GM10847 (cell line): ENCODE measurements around the gene CPNE9.

Source experiments
- POLR2A ChIP-seq: IDR thresholded peaks from 2 replicates; pipeline ENCODE4 v1.6.1; 2011; ENCODE audit not compliant: insufficient read length; ENCODE audit errors: extremely low read depth

CPNE9 gene

DNA sequence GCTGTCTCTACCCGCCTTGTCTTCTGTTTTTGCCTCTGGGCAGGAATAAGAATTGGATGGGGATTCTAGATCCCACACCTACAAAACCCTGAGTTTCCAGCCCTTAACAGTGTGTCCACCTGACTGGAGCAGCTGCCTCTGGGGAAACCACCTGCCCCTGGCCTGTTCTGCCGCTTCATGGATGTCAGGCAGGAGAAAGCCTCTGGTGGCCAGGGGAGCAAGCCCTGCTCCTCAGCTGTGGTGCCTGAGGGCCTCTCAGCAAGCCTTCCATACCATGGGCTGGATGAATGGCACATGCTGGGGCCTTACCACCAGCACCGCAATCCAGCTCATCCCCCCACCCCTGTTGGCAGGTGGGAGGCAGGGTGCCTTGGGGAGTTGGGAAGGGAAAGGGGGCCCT, 5.3 kb upstream of the CPNE9 start:
- TF ChIP-seq POLR2A, result no peak

DNA sequence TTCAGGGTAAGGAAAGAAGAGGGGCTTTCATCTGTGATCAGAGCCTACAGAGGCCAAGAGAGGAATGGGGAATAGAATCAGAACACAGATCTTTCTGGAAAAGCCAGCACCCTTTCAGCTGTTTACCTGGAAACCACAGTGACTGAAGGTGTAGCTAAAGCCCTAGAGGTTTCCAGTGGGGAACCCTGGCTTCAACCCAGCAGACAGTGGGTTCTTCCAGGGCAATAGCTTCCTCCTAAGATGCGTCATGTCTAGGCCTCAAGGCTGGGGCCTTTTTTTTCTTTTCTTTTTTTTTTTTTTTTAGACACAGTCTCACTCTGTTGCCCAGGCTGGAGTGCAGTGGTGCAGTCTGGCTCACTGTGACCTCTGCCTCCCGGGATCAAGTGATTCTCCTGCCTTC, 3.1 kb upstream of the CPNE9 start:
- TF ChIP-seq POLR2A, result no peak

DNA sequence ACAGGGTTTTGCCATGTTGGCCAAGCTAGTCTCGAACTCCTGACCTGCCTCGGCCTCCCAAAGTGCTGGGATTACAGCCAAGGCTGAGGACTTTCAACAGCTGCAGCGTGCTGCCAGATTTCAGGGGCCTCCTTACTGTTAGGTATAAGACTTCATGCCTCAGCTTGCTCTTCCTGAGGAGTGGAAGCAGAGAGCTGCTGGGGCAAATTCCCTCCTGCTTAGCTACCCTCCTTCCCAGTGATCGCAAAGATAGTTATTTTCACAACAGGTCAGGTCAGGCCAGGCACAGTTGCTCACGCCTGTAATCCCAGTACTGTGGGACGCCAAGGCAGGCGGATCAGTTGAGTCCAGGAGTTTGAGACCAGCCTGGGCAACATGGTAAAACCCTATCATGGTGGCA, 2.6 kb upstream of the CPNE9 start:
- TF ChIP-seq POLR2A, result no peak

DNA sequence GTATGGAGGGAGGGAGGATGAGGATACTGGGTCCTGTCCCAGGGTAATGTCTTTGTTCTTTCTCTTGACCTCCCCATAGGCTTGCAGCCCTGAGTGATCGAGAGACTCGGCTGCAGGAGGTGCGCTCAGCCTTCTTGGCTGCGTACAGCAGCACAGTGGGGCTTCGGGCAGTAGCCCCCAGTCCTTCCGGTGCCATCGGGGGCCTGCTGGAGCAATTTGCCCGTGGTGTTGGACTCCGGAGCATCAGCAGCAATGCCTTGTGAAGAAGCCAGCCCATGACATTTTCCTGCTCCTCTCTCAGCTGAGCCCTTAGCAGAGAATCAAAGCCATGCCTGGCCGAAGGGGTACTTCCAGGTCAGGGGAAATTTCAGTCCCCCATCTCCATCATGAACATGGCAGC, 1.9 kb upstream of the CPNE9 start:
- TF ChIP-seq POLR2A, result no peak

DNA sequence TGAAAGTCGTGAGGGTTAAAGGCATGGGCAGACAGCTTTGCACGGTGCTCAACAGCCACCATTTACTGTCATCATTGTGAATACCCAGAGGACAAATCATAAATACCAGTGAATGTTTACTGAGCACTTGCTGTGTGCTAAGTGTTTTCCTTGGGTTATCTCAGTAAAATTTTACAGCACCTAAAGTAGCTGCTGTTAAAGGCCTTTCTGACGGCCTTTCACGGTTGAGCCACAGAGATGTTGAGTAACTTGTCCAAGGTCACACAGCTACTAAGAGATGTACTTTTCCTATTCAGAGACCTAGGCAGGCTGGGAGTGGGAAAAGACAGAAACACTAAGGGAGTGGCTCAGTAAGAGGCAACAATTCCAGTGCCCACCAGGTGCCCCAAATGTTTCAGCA, 393 bp upstream of the CPNE9 start:
- TF ChIP-seq POLR2A, result no peak

DNA sequence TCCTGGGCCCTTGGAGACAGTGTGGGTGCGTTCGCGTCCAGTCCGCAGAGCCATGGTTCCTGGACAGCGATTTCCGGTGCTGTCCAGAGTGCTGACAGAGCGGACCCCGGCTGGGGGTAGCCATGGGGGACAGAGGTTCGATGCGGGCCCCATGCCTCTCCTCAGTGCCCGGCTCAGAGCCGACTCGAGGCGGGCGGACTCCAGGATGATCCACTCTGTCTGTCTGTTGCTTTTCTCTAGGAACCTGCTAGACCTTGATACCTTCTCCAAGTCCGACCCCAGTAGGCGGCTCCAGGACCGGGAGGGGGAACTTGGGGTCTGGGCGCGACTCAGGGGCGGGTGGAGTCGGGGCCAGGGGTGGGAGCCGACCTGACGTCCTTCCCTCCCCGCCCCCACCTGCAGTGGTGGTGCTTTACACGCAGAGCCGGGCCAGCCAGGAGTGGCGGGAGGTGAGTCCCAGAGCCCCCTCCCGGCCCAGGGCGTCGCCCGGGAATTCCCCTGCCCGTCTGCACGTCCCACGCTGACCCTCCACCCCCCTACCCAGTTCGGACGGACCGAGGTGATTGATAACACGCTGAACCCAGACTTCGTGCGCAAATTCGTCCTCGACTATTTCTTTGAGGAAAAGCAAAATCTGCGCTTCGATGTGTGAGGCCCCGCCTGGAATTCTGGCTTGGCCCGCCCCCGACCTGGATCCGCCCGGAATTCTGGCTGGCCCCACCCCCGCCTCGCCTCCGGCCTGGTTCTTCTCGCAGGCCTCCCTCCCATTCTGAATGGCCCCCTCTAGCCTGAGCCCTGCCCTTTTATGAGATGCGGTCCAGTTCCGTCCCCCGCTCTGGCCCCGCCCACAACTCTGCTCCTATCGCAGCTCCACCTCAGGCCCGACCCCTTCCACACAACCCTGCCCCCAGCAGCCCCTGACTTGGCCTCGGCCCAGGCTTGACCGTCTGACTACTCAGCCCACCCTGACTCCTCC, 1.0 kb downstream of the CPNE9 start:
- no peak for TF ChIP-seq POLR2A

DNA sequence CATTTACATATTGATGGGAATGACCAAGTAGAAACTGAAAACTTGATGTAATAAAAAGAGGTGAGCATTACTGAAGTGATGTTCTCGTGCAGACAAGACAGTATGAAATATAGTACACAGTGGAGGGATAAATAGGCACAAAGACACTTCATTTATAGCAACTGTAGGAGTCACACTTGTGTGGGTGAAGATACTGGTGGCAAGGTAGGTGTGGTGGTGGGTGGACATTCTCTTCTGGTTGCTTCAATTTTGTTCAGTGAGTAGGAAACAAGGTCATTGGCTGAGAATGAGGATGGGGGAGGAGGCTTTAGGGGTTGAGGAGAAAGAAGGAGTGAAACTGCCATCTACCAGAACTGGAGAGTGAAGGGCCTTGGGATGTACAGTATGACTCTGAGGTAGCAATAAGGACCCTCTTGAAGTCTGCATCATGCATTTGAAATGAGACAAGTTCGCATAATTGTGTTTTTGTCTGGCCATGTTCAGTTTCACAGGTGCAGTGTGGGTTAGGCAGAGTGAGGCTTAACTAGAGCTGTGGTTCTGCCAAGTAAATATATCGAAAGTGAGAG, 6.6 kb downstream of the CPNE9 start:
- TF ChIP-seq POLR2A, result no peak

DNA sequence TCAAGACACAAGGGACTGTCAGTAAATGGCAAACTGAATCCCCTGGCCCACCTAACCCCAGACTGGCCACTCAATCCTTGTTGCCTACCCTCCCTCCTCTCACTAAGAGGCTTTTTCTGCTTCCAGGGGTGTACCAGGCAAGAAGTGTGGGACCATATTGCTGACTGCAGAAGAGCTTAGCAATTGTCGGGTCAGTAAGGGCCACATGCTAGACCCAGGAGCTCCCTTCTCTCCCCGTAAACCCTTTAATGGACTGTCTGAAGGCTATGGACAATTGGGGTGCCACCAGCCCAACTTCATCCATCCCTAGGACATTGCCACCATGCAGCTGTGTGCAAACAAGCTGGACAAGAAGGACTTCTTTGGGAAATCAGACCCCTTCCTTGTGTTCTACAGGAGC, 8.8 kb downstream of the CPNE9 start:
- TF ChIP-seq POLR2A, result no peak

DNA sequence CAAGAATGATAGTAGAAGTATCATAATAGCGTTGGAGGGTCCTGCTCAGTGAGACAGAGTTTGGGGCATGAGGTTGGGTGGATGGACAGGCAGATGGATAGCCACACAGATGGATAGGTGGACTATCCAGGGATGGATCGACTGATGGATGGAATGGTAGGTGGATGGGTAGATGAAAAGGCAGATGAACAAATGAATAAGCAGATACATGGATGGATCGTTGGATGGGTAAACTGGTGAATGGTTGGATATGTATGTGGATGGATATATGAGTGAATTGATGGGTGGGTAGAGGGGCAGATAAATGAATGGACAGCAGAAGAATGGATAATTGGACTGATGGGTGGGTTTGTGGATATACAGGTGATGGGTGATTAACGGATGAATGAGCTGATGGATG, 9.5 kb downstream of the CPNE9 start:
- TF ChIP-seq POLR2A, result no peak

DNA sequence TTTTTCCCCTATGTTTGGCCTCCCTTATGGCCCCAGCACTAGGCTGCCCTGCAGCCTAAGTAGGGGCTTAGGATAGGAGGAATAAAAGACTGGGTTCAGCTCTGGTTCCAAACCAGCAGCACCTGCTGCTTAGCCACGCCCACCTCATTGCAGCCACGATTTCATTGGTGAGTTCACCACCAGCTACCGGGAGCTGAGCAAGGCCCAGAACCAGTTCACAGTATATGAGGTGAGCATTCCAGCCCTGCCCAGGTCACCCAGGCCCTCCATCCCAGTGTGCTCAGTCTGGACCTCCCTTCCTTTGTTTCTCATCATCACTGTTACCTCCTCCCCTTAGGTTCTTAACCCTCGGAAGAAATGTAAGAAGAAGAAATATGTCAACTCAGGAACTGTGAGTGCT, 11.5 kb downstream of the CPNE9 start:
- no peak for TF ChIP-seq POLR2A

DNA sequence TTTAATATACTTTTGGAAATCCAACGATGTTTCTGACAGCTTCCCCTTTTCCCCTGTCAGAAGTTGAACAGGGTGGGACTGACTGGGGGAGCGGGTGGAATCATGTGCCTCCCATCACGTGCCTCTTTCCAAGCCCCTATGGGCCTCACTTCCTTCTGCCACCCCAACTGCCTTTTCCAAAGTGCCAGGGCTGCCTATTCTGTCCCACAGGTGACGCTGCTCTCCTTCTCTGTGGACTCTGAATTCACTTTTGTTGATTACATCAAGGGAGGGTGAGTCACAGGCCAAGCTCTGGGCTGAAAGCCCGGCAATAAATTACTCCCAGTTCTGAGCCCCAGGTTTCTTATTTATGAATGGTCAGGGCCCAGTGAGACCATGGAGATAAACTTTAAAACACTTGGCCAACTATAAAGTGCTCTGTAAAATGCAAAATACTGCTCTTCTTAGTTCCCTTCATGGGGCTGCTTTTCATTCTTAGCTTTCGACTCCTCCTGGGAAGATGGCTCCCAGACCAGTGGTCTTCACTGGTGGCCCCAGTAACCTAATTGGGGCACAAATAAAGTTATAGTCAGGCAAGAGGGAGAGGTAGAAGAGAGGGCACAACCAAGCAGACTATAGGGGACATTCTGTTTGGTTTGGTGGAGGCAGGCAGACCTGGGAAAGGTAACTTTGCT, 12.3 kb downstream of the CPNE9 start:
- TF ChIP-seq POLR2A, result no peak

DNA sequence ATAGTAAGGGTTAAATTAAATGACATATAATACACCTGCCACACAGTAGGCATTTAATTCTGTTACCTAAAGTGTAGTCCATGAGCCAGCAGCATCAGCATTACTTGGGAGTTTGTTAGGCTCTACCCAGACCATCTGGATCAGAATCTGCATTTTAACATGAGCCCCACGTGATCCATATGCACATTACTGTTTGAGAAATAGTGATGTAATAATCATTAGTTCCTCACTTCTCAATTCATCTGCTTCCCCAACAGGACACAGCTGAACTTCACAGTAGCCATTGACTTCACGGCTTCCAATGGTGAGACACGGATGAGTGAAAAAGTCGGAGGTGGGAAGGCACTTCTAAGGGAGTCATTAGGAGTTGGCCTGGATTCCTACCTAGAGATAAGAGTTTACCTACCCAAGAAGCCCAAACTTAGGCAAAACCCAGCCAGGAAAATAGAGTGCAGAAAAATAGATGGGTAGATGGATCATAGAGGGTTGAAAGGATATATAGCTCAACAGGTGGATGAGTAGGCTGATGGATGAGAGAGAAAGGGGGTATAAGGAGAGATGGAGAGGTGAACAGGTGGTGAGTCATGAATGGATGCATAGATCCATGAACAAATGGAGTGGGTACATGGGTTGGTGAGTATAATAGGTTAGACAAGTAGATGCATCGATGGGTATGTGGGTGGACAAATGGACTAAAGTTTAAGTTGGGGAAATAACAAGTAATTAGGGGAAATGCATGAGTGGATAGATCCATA, 13.3 kb downstream of the CPNE9 start:
- TF ChIP-seq POLR2A, result no peak

DNA sequence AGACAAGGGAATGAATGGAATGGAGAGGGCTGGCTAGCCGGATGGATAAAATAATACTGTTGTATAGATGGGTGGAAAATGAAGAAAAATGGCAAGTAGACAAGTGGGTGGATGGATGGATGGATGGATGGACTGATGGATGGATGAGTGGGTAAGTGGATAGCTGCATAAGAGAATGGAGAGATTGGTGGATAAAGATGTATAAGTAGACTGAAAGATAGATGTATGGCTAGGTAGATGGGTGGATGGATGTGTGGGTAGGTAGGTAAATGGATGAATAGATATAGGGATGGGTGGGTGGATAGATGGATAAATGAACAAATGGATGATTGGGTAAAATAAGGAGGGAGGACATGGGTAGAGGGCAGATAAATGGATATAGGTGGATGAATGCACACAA, 13.9 kb downstream of the CPNE9 start:
- no peak for TF ChIP-seq POLR2A

DNA sequence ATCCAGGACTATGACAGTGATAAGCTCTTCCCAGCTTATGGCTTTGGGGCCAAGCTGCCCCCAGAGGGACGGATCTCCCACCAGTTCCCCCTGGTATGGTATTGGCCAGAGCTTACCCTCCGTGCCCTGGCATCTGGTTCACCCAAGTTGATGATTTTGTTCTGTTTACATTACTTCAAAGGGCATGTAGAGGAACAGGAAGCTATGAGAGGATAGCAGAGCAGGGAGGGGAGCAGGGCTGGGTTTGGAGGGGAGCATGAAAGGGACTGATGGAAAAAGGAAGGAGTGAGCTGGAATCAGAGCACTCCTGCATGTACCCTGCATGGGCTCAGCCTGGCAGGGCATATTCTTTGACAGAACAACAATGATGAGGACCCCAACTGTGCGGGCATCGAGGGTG, 14.5 kb downstream of the CPNE9 start:
- TF ChIP-seq POLR2A, result no peak

DNA sequence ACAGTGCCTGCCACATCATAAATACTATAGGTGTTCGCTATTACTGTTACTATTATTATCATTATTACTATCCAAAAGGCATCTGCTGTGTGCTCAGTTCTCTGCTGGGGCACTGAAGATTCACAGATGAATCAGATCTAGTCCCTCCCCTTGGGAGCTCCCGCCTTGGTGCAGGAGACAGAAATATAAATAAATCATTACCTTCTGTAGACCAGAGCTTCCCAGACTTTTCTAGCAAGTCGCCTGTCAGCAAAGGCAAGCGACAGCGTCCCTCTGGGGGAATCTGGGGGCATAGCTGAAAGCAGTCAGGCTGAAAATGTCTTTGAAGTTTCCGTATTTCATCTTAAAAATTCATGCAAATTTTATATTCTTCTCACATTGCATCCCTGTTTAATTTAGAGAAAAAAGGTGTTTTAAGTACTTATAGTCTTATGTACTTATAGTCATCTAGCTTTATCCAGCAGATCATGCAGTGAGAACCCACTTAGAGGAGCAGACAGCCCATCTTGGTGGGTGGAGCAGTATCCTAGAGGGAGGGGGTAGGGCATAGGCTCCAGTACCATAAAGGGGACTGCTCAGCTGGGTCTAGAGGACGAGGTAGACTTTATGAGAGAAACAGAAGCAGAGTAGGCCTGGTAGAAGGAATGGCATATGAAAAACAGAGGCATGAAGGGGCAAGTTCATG, 17.5 kb downstream of the CPNE9 start:
- no peak for TF ChIP-seq POLR2A
